GM19372 (cell line): ENCODE results near the gene GSS.
"Not testable (repeated sequence)": the region's sequence is repeated elsewhere in the genome, so short reads cannot be mapped to it uniquely, and the experiment has no call there.

Experiments
- ATAC-seq: cut with Tn5 transposase; IDR thresholded peaks from one replicate; pipeline ENCODE4 v1.9.1; 2021; ENCODE audit warnings: mild to moderate bottlenecking, low read depth, moderate library complexity; ENCODE audit not compliant: unreplicated experiment

GSS gene

DNA sequence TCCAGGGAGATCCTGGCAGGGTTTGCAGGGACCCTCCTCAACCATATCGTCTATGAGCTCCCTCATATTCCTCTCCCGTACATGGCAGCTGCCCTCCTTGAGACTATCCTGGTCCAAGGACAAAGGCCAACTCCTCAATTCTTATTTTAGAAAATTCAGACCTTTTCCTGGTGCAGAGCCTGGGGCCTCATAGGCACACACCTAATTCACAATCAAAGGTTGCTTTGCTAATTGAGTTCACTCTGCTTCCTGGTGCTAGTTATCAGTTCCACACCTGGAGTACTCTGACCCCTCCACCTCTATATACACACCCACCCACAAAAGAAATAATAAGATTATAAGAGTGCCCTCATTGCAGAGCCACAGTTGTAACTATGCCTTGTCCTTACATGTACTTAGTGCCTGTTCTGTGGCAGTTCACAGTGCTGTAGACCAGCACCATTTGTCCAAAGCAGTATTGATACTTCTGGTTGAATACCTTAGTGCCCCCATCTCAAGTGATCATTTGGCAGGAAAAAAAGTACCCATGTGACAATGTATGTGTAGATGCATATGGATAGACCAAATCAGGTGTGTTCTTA lies 38.7 kb downstream of the GSS start:
- ATAC-seq: no peak

DNA sequence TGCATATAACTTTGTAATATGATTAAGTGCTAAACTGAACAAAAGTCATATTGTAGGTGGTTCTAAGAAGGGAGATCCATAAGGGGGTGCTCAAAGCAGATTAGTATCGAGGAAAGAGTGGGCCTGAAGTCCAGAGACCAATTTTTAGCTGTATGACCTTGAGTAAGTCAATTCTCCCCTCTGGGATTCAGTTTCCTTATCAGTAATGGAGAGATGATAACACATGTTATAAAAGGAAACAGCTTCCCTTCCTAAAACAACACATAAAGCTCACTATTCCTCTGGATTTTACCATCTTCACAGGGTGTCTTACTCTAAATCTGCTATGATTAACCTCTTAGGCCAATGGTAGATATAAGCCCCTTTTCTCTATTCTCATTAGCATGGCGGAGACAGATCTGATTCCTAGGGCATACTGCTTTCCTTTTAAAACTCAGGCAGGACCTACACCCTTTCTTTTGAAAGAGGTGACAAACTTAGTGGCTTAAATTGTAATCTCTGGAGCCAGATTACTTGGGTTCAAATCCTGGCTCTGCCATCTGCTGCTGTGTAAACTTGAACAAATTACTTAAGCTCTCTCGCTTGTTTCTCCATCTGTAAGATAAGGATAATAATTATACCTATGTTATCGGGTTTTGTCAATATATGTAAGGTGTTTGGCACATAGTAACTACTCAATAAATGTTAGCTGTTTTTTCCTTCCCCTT lies 39.7 kb downstream of the GSS start:
- ATAC-seq: no peak

DNA sequence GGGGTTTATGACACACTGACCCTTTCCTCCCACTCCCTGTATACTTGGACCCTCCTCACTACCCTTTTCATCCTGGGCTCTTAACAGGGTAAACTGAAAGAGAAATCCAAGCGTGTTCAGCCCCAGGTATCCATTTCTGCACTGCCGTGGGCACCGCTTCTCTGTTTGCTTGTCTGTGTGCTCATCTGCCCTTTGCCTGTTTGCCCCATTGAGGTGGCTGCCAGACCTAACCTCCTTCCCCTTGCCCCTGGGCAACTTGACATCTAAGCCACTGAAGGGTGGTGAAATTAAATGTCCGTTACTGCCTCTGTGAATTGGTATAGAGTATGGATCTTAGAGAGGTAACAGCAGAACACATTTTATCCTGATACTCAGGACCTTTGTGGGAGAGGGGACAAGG lies 40.5 kb downstream of the GSS start:
- ATAC-seq: no peak

DNA sequence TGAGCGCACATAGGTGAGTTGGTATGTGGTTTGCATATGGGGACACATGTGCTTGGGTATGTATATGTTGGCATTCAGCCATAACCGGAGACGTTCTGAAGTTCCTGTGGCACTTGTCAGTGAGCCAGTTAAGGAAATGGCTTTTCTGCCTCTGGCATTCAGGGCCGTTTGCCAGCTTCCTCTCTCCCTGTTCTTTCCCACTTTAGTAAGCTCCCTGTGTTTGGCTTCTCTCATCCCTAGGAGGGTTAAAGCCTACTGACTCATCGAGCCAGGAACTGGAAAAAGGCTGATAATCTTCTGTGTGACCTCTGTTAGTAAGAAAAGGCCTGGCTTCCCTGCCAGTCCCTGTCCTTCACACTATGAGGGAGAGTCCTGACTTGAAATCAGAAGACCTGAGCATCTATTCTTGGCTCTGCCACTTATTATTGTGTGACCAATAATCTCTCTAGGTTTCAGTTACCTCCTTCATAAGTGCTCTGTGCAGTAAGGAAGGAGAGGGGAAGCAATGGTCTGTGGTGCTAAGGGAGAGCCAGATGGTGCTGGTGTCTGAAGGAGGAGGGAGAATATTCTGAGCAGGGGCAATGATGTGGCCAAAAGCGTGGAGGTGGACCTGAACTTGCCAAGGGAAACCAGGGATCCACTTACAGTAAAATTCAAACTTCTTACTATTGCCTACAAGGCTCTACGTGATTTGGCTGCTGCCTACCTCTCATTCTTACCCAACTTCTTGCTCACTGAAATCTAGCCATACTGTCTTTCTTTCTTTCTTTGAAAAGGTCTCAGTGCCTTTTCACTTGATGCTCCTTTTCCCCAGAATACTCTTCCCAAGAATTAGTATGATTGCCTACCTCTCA lies 47.8 kb downstream of the GSS start:
- no peak for ATAC-seq

DNA sequence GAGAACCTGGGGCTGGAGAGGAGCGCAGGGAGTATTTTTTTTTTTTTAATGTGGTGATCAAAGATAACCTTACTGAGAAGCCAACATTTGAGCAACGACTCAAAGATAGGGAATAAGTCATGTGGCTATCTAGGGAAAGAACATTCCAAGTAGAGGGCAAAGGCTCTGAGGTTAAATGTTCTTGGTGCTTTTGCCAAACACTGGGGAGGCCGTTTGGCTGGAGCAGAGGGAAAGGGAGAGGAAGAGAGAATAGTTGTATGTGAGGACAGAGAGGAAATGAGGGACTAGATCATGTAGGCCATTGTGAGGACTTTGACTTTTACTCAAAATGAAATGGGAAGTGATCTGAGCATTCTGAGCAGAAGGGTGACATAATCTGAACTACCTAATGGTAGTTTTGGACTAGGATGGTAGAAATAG lies 51.4 kb downstream of the GSS start:
- ATAC-seq: no peak

DNA sequence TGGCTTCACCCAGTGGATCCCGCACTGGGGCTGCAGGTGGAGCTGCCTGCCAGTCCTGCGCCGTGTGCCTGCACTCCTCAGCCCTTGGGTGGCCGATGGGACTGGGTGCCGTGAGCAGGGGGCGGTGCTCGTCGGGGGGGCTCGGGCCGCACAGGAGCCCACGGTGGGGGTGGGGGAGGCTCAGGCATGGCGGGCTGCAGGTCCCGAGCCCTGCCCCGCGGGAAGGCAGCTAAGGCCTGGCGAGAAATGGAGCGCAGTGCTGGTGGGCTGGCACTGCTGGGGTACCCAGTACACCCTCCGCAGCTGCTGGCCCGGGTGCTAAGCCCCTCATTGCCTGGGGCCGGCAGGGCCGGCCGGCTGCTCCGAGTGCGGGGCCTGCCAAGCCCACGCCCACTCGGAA lies 56.9 kb downstream of the GSS start:
- not testable (repeated sequence) for ATAC-seq

DNA sequence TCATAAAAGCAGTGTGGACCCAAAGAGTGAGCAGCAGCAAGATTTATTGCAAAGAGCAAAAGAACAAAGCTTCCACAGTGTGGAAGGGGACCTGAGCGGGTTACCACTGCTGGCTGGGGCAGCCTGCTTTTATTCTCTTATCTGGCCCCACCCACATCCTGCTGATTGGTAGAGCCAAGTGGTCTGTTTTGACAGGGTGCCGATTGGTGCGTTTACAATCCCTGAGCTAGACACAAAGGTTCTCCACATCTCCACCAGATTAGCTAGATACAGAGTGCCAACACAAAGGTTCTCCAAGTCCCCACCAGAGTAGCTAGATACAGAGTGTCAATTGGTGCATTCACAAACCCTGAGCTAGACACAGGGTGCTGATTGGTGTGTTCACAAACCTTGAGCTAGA lies 57.5 kb downstream of the GSS start:
- ATAC-seq: not testable (repeated sequence)

DNA sequence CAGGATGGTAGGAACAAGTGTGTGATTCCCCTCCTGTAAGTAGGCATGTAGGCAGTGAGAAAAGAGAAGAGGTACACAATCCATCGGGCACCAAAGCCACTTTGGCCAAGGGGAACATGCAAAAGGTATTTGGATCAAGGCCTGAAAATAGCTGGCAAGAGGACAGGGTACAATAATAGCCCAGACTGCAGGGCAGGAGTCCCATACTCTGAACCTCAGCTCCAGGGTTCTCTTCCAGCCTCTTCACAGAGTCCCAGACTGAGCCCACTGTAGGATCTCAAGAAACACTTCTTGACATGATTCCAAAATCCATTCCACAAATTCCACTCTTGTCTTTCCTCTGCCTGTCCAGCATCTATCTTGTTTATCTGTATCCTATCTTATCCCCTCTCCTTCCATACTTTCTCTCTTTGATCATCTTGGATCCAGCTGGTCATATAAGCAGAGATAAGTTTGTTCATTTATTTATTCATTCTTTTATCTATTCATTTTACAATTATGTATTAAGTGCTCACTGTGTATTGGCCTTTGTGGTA lies 59.5 kb downstream of the GSS start:
- ATAC-seq: no peak

DNA sequence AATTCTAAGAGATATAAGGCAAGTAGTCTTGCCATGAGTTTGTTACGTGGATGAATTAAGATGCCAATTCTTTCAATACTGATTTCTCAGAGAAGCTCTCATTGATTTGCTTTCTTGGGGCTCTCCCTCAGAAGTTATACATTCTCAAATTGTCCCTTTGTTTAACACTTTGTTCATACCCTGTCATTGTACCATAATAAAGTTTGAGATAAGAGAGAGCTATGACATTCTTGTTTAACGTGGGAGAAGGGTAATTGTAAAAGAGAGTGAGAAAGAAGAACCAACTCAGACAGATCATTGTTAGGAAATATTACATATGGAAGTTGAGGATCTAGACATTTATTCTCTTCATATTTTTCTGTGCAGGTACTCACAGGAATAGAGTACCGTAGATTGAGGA lies 60.1 kb downstream of the GSS start:
- ATAC-seq: no peak

DNA sequence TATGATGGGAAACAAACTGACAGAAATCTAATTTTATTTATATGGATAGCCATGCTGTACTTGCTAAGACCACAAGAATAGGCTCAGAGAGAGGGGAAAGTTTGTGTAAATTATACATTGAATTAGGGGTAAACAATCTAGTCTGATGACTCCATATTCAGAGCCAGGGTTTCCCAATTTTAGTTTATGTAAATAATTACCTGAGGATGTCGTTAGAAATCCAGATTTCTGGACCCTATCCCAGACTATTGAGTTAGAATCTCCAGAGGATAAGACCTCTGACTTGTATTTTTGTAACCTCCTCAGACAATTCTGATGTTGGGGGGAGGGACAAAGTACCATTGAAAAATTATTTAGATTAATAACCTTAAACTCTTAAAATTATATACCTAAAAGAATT lies 60.9 kb downstream of the GSS start:
- ATAC-seq: no peak

DNA sequence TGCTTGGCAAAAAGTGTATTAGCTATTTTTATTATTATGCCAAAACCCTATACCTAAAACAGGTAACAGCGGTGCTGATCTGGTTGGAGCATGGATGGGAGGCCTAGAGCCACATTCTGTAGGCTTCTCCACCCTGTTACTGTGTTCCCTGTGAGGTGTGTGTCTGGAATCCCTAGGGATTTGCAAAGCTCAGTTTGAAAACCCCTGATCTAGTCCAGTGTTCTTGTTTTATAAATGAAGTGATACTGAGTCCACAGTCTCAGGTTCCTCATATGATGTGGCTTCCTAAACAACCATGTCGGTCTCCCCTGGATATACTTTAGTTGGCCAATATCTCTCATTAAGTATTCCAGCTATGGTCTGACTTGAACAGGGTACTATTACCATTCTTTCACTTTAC lies 62.9 kb downstream of the GSS start:
- ATAC-seq: no peak

DNA sequence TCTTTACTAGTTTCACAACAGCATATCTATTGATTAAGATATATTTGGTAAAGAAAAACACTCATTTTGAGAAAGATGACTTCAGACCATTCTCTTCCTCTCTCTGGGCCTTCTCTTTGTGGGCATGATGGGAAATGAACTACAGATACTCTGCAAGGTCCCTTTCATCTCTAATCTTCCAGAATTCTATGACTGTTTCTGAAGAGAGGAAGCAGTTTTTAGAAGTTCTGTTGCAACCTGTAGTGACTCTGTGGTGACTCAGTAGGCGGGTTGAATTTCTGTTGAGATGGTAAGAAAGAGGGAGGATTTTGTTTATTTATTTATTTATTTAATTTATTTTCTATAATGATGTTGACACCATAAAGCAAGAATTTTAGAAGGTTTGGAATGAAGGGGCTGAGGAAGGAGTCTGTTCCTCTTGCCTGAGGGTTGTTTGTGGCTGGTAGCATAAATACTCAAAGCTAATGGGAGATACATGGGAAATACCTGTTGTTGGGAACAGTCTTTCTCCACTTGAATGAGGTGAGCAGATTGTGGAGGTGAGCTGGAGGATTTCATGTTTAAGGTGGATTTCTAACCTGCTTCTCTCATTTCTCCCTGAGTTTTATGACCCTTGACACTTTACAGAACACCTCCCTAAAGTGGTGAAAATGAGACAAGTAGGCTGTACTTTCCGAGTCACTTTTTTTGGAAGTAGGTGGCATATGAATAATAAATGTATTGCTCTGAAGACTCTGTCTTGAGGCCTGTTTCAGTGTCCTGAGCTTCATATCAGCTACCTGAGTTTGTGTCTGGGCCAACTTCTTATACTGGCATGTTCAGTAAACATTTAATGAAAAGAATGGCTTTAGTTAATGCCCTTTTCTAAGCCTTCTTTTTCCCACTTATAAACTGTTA lies 64.2 kb downstream of the GSS start:
- ATAC-seq: no peak

DNA sequence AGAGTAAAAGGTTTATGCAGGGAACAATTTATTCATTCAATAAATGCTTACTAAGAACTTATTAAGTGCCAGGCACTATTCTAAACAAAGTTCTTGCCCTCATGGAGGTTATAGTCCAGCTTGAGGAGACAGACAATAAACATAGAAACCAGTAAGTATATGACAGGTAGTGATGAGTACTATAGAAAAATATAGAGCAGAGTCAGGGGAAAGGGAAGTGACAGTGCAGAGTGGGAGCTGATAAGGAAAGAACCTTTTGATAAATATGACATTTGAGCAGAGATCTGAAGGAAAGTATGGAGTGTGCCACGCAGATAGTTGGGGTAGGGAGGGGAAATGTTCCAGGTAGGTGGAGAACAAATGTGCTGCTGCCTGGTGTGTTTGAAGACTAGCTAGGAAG lies 67.1 kb downstream of the GSS start:
- ATAC-seq: no peak

DNA sequence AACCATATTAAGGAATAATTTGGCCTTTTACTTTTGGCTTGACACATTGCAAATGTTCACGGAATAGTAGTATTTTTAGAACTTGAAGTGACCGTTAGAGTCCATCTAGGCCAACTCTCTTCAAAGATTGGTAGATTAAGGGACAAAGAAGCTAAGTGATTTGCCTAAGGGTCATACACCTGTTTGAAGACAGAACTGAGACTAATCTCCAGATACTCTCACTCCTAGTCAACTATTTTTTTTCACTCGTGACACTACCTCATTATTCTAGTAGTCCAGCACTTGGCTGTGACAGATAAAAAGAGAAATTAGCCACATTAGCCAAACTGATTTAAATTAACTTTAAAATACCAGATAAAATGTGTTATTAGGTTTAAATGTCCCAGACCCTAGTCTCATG lies 68.6 kb downstream of the GSS start:
- ATAC-seq: no peak

DNA sequence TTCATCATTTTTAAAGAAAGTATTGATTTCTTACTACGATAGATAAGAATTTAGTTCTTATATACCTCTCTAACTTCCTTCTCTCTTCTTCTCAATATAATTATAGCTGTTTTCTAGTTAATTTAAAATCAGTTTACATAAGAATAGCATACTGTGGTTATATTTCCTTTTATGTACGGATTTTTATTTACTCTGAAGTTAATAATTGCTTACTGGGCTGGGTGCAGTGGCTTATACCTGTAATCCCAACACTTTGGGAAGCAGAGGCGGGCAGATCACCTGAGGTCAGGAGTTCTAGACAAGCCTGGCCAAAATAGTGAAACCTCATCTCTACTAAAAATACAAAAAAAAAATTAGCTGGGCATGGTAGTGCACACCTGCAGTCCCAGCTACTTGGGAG lies 69.5 kb downstream of the GSS start:
- no peak for ATAC-seq

DNA sequence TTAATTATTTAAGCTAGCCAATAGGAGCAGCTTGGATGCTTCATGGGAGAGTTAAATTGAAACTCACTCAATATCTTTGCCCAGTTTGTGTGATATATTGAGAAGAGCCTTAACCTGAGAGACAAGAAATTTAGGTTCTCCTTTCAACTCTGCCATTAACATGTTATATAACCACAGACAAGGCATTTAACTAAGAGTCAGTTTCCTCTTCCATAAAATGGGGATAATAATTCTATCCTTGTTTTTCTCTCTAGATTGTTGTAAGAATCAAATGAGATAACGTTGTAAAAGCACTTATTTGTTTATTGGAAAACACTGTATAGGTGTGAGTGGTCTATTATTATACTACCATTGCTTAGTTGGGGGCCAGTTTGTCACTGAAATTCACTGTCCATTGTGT lies 71.3 kb downstream of the GSS start:
- no peak for ATAC-seq

DNA sequence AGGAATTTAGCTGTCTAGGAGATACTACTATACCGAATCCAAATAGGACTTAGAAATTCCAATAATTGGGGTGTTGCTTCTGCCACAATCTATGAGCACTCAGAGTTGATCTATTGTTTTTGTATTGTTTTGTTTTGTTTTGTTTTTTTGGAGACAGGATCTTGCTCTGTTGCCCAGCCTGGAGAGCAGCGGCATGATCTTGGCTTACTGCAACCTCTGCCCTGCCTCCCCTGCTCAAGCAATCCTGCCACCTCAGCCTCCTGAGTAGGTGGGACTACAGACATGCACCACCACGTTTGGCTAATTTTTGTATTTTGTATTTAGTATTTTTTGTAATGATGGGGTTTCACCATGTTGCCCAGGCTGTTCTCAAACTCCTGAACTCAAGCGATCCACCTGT lies 71.8 kb downstream of the GSS start:
- ATAC-seq: no peak

DNA sequence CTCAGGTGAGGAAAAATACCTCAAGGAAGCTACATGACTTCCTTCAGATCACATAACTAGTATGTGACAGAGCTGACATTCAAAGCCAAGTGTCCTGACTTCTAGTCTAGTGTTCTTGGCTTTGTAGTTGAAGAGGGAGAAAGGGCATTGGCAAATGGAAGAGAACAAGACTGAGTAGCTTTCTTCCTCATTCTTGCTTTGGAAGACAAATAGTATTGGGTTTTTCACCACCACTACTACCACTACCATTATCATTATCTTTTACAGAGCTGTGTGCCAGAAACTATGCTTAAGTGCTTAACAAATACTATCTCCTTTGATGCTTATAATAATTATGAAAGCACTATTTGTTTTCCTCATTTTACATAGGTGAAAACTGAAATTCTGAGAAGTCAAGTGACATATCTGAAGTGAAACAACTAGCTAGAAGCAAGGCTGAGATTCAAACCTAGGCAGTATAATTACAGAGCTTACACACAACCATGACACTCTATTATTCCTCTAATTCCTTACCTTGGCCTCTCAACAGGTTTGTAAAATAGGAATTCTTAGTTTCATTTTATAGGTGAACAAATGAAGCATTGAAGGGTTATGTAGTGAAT lies 72.4 kb downstream of the GSS start:
- ATAC-seq: no peak

DNA sequence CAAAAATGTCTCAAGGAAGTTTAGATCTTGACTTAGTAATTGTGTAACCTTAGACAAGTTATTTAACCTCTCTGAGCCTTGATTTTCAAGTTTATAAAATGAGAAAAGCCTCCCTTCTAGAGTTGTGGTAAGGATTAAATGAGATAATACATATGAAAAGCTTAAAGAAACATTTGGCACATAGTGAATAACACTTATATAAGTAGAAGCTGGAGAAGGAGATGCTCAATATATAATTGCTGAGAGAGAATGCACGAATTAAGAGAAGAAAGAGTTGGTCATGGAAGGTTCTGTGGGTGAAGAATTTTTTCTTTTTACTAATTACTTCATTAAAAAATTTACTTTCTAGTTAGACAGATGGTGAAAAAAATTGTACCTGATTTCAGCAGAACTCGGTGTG lies 73.9 kb downstream of the GSS start:
- ATAC-seq: no peak

DNA sequence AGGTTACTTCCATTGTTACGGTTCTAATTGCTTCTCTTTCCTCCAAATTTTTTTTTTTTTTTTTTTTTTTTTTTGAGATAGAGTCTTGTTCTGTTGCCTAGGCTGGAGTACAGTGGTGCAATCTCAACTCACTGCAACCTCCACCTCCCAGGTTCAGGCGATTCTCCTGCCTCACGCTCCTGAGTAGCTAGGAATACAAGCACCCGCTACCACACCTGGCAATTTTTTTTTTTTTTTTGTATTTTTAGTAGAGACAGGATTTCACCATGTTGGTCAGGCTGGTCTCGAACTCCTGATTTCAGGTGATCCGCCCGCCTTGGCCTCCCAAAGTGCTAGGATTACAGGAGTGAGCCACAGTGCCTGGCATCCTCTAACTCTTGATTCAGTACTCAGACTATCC lies 74.6 kb downstream of the GSS start:
- not testable (repeated sequence) for ATAC-seq
